ENCODE results near the gene IL17RD.

GRCh38 chr3:57063032-57063431, 102.1 kb downstream of the IL17RD start:
- no peak for TF ChIP-seq REST (IDR thresholded peaks at IDR 0.05; ENCODE audit: insufficient read depth in 1 of 2, low read depth in 2 of 2, low read length in 1 of 2)
- TF ChIP-seq CTCF (IDR thresholded peaks at IDR 0.05), result no peak
- no peak for TF ChIP-seq POLR2AphosphoS5 (IDR thresholded peaks at IDR 0.05; ENCODE audit: low read depth, low read length)
- no peak for TF ChIP-seq TCF7L2 (IDR thresholded peaks at IDR 0.05; ENCODE audit: low read depth, low read length)

Measured in Panc1 (cell line).